Psoas muscle (tissue), 8 donors: ENCODE results near the gene ATP13A3. TPM values are rescaled to one million over a fixed set of nuclear protein-coding genes. Genes with fewer than 3 reads are reported as not detected.

Source experiments
- ATAC-seq, 4 donors: fragments of 200-7000 bp; cut with Tn5 transposase; one replicate each; pipeline ENCODE4 v1.9.1; 2020; ENCODE audit warnings: moderate library complexity in 3 of 4, mild to moderate bottlenecking in 2 of 4
- DNase-seq, 2 donors: peaks; one replicate each; pipeline ENCODE4 v3.0.0-alpha.2; 2020
- H3K27ac ChIP-seq: fragments of 200-600 bp; one replicate; pipeline ENCODE4 v1.8.0; 2022
- H3K27me3 ChIP-seq, 3 donors: fragments of 200-600 bp in 1 of 3; one replicate each; pipeline versions ENCODE4 v1.6.1 to v1.8.0; 2013 to 2022; ENCODE audit warnings: low read length in 2 of 3, mild to moderate bottlenecking in 2 of 3, moderate library complexity in 1 of 3; ENCODE audit not compliant: insufficient read depth in 3 of 3
- H3K36me3 ChIP-seq, 2 donors: fragments of 200-600 bp in 1 of 2; one replicate each; pipeline versions ENCODE4 v1.6.1 to v1.8.0; 2013 to 2022; ENCODE audit warnings: low read depth in 1 of 2, mild to moderate bottlenecking in 1 of 2, moderate library complexity in 1 of 2; ENCODE audit not compliant: insufficient read depth in 1 of 2
- H3K4me1 ChIP-seq: fragments of 200-600 bp; one replicate; pipeline ENCODE4 v1.8.0; 2022
- H3K4me3 ChIP-seq: fragments of 200-600 bp; one replicate; pipeline ENCODE4 v1.8.0; 2022; ENCODE audit warnings: mild to moderate bottlenecking
- H3K9me3 ChIP-seq: fragments of 200-600 bp; one replicate; pipeline ENCODE4 v1.8.0; 2022
- CTCF ChIP-seq: fragments of 200-600 bp; IDR thresholded peaks from one replicate; pipeline ENCODE4 v1.8.0; 2022; ENCODE audit warnings: antibody characterized with exemption
- WGBS, 3 donors: extraction: QIAGEN DNeasy Blood & Tissue Kit; methylation state at CpG; one replicate each; pipeline versions ENCODE4 v1.1.6 to v1.1.7; 2013; 5-methylcytosine and 5-hydroxymethylcytosine counted together
- intact Hi-C, 2 donors: fragments of 100-400 bp; cut with DNase I; formaldehyde crosslinking; loops; one replicate each; pipeline versions ENCODE4 v1.11.0 to v1.14.2; 2022
- polyA plus RNA-seq, 3 donors: library from polyadenylated mRNA; stranded (reverse); fragments of 200-250 nt; gene quantifications; one replicate each; pipeline ENCODE4 v1.2.3, GENCODE V29; 2013
- total RNA-seq, 4 donors: library from RNA; stranded (reverse); fragmentation: NEBNext Ultra II Directional in 2 of 4; extraction: Animal tissue kit (Norgen Biotek cat#: 25700) in 2 of 4; gene quantifications; one replicate each; pipeline versions ENCODE4 v1.2.1 to v1.2.4, GENCODE V29; 2021 to 2023
- donor health status: healthy with polysubstance abuse.
- donor health status: DM: no; HTN: no; CAD: no; lungs with moderate emphysema.
- donor health status: Bipolar disorder and iron deficiency.
- donor health status: healthy.
- donor health status: DM: yes; HTN: yes; CAD: no.
- donor health status: DM: no; HTN: no; CAD: no.
- donor health status: DM: no; HTN: no; CAD: no.
- donor health status: DM: yes; HTN: yes; CAD: no.

Gene ATP13A3
- total and polyA plus RNA-seq, 7 donors = 10.4 to 72.7 (median 46.6) TPM

DNA sequence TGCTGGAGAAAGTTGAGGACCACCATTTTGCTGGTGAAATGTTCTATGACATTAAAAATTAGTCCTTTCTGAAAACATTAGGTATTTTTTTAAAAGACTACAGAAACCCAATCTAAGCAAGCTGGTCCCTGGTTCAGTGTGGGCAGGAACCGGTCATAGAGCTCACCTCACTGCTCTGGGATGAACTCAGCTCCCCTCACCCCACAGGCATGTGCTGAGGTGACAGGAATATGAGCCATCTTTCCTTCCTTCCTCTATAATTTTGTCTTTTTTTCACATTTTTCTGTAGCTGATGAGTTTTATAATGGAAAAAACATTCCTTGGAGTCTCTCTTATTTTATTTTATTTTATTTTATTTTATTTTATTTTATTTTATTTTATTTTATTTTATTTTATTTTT is 109.1 kb downstream of the ATP13A3 start:
- no peak for TF ChIP-seq CTCF

DNA sequence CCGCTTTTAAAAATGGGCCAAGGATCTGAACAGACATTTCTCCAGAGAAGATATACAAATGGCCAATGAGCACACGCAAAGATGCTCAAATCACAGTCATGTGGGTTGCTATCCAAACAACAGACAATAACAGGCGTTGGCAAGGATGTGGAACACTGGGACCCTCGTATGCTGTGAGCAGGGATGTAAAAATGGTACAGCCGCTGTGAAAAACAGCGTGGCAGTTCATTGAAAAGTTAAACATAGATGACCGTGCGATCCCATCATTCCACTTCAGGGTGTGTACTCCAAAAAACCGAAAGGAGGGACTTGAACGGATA is 110.6 kb downstream of the ATP13A3 start:
- Histone ChIP-seq H3K4me3 (no peak overlapping the region), H3K4me1 (no peaks in the 10 kb centered on the region), H3K36me3 (no peaks in the 10 kb centered on the region), H3K9me3 (no peaks in the 10 kb centered on the region), H3K27ac (no peak overlapping the region), H3K27me3 (peaks cover 0 to 24% (median 5%) of the 10 kb centered on the region in 3 donors)
- TF ChIP-seq CTCF = no peak
- WGBS, 3 donors = 74 to 78% (median 75%) methylated on average over 10 of the region's 10 CpGs
- intact Hi-C loops = no loop called here
- no peak for DNase-seq
- ATAC-seq = no peak

More for the DNA sequence above, 109.1 kb downstream of the ATP13A3 start:
- H3K4me3 ChIP-seq = no peak overlapping the region
- intact Hi-C loops = no loop called here
- no peak overlapping the region for H3K27ac ChIP-seq
- DNase-seq (no peak), ATAC-seq (no peak)
- 90 to 95% (median 90%) methylated on average over 1 of the region's 1 CpG for WGBS, 3 donors
- H3K9me3 ChIP-seq = no peaks in the 10 kb centered on the region
- H3K4me1 ChIP-seq = no peaks in the 10 kb centered on the region
- no peaks in the 10 kb centered on the region for H3K36me3 ChIP-seq
- peaks cover 0 to 24% (median 5%) of the 10 kb centered on the region in 3 donors for H3K27me3 ChIP-seq

DNA sequence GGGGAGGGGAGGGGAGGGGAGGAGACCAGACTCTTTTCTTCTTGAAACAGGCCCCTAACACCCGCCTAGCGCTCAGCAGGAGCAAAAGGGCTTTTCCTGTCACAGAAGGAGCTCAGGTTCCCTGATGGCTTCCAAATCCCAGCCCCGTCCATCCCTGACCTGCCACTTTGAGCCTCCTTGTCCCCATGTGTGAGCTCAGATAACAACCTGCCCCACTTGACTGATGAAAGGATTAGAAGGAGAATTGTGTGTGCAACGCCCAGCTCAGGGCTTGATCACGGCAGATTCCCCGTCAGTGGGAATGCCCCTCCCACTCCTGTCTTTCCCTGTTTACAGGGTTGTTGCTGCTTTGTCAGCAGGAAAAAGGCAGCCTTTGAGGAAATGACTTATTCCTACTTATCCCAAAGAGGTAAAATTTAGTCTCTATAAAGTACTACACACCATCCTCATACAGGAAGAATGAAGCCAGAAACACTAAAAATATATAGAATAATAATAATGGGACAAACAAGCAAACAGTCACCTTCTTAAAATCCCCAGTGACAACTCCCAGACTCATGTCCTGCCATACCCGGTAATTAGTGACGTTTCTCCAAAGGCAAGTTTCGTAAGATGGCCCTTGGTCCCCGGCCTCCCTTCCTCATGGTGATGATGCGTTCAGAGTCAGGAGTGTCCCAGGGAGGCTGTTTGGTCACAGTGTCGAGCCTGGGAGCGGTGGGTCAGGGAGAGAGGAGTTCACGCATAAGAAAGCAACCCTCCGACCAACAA is 111.1 kb downstream of the ATP13A3 start:
- Histone ChIP-seq H3K9me3 (no peaks in the 10 kb centered on the region), H3K27me3 (peaks cover 0 to 27% (median 5%) of the 10 kb centered on the region in 3 donors), H3K4me3 (no peak overlapping the region), H3K27ac (no peak overlapping the region), H3K36me3 (no peaks in the 10 kb centered on the region), H3K4me1 (no peaks in the 10 kb centered on the region)
- no peak for ATAC-seq
- TF ChIP-seq CTCF = no peak
- peak in 1 of 2 donors; percentile 15 for DNase-seq
- 45 to 47% (median 46%) methylated on average over 15 of the region's 15 CpGs for WGBS, 3 donors
- intact Hi-C loops = no loop called here

- ATAC-seq (no peak), DNase-seq (peak in 1 of 2 donors; percentile 43)
- Histone ChIP-seq H3K4me3 (no peak overlapping the region), H3K27ac (no peak overlapping the region), H3K9me3 (no peaks in the 10 kb centered on the region), H3K27me3 (peaks cover 0 to 34% (median 4%) of the 10 kb centered on the region in 3 donors), H3K36me3 (no peaks in the 10 kb centered on the region), H3K4me1 (no peaks in the 10 kb centered on the region)
- 59 to 67% (median 61%) methylated on average over 10 of the region's 10 CpGs for WGBS, 3 donors
- TF ChIP-seq CTCF = no peak
- intact Hi-C loops = no loop called here
Observed at GRCh38 chr3:194374935-194375334, 111.9 kb downstream of the ATP13A3 start.

- WGBS, 3 donors = 69 to 73% (median 71%) methylated on average over 8 of the region's 8 CpGs
- intact Hi-C loops = loop anchor here in 1 of 2 donors (1.0 kb wide), 1 partner anchor 25 kb away; the partner anchor contains the start of gene GP5
- Histone ChIP-seq H3K4me1 (no peaks in the 10 kb centered on the region), H3K27ac (no peak overlapping the region), H3K36me3 (no peaks in the 10 kb centered on the region), H3K27me3 (peaks cover 0 to 36% (median 2%) of the 10 kb centered on the region in 3 donors), H3K4me3 (no peak overlapping the region), H3K9me3 (no peaks in the 10 kb centered on the region)
- no peak for TF ChIP-seq CTCF
- ATAC-seq (no peak), DNase-seq (peak in 1 of 2 donors; percentile 4)
Observed at GRCh38 chr3:194373899-194374298, 112.9 kb downstream of the ATP13A3 start.
